ENCODE data around the gene FGF12.

The FGF12 gene

DNA sequence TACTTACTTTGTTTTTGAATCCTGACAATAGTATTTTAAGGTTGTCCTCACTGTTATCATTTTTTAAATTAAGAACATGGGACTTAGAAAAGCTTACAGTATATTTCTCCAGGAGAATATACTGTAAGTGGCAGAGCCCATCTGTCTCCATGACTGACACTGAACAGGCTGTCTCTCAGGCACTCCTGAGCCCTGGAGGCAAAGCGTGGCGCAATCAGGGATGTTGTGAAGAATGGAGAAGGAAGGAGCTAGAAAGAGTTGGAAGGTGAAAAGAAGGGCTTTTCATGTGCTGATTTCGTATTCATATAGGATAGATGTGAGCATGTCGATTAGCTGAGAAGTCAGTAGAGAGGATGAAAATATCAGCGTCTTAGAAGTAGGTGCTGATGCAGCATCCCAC, 41.5 kb downstream of the FGF12 start:
- DNase-seq (ENCODE audit: low spot score): no peak

DNA sequence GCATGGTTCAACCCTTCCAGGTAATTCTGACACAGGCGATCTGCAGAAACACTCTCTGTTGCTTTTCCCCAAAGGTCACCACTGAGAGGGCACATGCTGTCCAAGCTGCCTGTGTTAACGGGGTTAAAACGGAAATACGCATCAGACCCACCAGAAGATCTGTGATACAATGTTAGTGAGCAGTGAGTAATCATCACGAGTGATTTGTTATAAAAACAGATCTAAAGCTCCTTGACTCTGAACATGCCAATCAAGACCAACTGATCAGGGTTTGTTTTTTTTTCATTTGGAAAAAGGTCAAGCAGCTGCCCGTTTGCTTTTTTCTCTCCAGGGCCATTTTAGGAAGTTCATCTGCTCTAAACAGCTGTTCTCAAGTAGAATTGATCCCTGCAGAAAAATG, 43.2 kb downstream of the FGF12 start:
- DNase-seq (ENCODE audit: low spot score): no peak

DNA sequence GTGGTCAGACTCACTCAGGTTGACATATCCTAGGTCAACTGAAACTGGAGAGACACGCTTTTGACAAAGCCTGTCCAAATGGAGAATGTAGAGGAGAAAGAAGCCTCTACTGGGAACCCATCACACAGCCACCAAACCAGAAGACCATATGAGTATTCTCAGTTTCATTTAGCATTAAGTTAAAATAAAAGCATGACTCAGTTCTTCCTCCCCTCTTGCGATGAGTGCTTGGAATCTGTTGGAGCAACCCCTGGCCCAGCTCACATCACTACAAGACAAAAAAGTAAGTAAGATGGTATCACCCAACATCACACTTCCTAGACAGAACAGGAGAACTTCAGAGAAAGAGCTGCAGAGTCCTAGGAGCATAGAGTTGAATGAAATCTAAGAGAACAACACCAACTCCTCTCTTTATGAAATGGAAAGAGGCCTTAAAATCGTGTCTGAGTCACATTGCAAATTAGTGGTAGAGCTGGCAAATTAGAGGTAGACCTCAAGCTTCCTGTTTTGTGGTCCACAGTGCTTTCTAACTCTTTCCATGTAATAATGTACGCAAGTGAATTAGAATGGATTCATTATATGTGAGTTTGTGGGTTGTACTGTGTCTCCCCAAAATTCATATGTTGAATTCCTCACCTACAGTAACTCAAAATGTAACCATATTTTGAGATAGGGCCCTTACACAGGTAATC, 51.2 kb downstream of the FGF12 start:
- DNase-seq (ENCODE audit: low spot score): no peak

DNA sequence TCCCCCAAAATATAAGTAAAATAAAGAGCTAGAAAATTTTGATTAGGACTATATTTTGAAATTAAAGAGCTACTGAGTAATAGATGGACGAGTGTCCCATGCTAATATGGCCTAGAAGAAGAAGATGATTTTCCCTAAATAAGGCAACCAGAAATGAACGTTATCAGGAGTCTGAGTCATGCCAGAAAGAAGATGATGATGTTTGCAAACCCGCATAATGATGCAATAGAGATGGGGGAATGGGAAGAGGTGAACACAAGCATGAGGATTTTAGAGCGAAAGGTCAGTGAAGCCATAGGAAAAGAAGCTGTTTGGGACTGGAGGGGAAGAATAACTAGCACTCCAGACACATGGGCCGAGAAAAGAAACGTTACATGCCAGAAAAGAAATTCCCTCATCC, 71.7 kb downstream of the FGF12 start:
- DNase-seq (ENCODE audit: low spot score): no peak

DNA sequence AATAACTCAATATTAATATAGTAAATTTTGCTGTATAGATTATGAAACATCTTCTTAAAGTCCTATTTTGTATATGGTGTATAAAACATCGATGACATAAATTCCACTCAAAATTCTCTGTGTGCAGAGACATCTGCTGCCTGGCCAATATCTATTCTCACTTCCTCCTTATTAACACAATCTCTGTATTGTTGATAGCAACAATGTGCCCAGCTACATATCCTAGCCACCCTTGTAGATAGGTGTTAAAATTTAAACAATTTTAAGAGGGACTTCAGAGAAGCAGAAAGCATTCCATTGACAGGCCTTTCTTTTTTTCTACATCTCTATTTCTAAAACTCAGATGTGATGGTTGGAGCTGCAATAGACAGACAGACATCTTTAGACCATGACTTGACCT, 72.3 kb downstream of the FGF12 start:
- no peak for DNase-seq (ENCODE audit: low spot score)

DNA sequence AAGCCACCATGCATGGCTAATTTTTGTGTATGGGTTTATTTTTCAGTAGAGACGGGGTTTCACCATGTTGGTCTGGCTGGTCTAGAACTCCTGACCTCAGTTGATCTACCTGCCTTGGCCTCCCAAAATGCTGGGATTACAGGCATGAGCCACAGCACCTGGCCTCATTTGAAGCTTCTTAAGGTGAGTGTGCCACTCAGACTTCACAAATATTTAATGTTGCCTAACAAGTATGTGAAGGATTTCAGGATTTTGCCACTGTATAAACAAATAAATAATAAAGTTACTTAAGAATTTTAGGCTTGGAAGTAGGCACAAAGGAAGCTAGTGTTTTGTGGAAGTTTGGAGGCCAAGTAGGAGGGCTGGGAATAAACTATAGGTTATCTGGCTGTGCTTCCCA, 73.5 kb downstream of the FGF12 start:
- DNase-seq (ENCODE audit: low spot score): no peak

DNA sequence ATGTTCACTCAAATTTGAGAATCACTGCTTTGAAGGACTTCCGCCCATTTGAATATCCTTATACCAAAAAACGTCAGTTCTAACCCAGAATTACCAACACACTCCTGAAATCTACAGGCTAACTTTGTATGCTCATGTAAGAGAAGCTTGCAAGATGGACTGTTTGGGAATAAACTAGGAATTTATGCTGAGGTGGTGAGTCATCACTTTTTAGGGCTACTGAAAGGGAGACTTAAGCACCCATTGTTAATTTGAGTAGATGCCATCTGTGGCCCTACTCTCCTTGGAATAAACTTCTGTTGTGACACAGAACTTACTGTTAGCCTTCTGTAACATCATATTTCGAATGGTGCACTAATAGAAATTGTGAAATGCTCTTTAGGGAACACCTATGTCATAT, 74.6 kb downstream of the FGF12 start:
- no peak for DNase-seq (ENCODE audit: low spot score)

DNA sequence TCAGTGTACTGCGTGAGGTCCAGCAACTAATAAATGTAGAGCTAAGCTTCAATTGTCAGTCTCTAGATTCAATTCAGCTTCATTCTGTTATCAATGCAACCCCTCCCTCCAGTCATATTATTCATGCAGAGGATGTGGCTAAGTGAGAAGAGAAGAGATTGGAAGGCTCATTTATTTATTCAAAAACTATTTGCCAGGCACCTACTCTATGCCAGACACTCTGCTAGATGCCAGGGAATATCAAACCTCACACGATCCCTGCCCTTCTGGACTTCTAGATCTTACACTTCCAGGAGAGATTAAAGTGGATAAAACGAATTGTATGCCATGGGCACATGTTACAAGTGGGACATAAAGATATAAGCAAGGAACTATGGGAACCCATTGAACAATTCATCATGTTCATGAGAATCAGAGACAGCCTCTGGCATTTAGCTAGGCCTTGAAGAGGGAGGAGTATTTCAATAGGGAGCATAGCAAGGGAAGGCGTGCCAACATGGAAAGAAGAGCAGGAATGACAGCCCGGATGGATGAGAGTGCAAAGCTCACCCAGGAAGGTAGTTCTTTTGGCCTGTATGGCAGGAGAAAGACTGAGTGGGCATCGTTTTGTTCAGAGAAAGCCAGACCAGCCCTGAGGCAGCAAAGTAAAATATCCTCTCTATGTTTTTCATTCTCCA, 75.4 kb downstream of the FGF12 start:
- no peak for DNase-seq (ENCODE audit: low spot score)

DNA sequence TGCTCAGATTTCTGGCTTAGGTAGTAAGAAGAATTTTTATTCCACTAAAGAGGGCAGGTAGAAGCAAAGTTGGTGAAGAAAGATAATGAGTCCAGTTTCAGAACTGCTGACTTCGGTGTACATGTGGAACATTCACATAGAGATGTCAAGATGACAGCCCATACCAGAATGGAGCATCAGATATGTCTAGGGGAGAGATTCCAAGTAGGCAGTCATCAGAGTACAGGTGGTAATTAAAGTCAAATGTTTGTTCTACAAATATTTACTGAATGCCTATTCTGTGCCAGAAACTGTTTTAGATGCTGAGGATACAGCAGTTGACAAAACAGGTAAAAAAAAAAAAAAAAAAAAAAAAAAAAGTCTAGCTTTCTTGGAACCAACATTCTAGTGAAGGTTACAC, 81.9 kb downstream of the FGF12 start:
- DNase-seq (ENCODE audit: low spot score): no peak

DNA sequence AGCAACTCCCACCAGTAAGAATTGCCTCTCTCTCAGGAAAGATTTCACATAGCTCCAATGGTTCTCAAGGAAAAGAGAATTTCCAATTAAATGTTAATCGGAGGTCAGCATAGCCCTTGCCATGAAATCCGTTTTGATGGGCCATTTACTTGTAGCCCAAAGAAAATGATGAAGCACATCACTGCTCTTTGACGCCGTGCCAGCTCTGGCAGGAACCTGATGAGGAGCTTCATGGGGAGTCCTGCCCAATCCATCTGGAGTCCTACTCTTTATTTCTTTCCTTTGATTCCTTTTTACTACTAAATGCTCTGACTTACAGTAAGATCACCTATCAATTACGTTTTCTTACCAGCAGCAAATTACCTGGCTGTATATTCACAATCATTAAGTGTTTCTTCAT, 84.7 kb downstream of the FGF12 start:
- no peak for DNase-seq (ENCODE audit: low spot score)

DNA sequence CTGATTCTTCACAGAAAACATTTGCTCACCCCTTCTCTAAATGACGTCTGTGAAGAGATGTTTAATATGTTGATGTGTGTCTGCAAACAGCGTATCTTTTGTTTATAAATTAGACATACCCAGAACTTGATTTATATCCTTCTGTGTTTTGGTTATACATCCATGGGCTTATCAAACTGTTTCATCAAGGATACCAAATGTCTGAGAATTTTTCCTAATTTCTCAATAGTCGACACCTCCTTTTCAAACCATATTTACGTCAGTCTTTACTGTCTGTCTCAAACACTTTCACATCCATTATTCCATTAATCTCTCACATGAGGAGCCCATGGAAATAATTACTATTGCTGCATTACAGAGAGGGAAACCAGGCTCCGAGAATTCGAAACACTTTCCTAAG, 85.4 kb downstream of the FGF12 start:
- DNase-seq (ENCODE audit: low spot score): no peak

DNA sequence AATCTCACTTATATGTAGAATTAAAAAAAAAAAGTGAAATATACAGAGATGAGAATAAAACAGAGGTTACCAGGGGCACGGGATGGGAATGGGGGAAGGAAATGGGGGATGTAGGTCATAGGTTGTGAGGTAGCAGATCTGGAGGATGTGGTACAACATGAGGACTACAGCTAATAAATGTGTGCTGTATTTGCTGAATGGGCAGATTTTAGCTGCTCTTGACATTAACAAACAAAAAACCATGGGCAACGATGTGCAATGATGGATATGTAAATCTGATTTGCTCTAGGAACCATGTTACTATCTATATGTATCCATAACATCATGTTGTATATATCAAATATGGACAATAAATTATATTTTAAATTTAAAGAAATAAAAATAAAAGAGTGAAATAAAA, 87.4 kb downstream of the FGF12 start:
- DNase-seq (ENCODE audit: low spot score): no peak

DNA sequence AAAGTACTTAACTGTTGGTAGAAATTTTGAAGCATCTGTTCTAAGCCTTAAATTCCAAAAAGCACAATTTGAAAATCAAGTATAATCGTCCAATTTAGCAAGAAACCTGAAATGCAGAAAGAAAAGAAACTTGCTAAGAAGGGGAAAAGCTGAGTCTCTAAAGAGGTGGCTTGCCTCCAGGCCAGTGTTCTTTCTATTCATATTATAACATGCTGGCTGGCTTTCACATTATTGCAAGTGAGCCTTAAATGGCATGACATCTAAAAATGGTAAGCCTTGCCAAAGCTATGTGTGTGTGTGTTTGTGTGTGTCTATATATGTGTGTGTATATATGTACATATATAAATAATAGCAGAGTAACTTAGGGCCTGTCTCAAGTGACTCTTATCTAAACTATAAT, 89.5 kb downstream of the FGF12 start:
- DNase-seq (ENCODE audit: low spot score): no peak

DNA sequence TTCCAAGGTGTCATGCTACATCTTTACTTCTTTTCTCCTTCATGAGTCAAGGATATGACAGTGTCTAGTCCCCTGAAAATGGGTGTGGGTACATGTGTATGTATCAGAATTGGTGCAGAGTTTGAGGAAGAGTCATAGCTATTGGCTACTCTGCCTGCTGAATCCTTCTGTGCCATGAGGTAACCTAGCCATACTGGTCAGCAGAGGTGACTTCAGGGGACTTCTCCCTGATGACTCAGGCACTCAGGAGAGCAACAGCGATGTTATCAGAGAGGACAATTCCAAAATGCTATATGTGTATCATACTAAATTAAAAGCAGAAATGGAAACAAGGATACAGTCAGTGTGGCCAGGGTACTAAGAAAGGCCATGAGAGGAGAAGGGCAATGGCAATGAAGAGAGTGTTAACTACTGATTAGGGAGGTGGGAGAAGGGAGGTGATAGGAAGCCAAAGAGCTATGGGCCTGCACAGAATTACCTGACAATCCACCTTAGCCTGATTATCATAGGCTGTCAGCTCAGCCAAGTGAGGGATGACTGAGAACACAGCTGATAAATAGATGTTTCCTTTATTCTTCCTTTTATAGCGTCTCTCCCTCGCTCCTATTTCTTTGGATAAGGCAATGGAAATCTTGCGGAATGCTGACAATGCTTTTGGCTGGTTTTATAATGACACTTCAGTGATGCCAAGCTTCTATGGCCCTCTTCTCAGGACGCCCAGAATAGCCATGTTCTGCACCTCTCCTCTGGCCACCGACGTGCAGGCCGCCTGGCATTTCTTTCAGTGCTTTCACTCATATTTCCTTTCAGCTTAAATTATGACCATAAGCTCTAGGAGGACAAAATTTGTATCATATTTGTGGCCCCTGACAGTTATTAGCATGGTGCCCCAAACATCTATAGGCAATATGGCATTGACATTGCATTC, 90.6 kb downstream of the FGF12 start:
- no peak for DNase-seq (ENCODE audit: low spot score)

DNA sequence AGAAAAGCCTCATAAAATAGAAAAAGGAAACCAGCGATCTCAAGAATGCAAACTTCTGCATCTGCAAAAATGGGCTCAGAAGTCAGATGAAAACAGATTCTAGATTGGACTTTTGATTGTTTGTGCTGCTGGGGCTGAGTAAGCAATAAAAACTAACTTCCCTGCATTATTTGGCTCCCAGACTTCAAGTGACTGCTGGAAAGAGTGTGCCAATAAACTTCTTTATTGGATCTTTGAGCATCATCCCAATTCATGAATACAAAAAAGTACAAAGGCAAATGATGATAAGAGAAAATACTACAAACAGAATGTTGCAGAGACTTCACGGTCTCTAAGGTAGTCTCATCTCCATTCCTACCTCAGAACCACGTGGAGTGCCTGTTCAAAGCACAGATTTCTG, 97.9 kb downstream of the FGF12 start:
- no peak for DNase-seq (ENCODE audit: low spot score)

DNA sequence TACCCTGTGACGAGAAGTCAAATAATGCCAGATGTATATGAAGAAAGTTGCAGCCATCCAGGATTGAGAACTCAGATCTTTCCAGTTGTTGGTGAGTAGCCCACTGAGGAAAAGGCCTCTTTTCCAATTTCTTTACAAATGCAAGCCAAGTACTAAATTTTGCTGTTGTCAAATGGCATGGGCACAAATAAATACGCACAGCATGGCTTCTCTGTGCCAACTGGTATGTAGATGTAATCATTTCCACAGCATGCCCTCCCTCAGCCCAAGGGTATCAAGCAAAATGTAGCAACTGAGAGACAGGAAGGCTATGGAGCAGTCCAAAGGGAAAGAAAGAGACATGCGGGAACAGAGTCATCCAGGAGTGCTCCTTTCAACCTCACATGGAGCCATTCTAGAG, 105.4 kb downstream of the FGF12 start:
- no peak for DNase-seq (ENCODE audit: low spot score)

DNA sequence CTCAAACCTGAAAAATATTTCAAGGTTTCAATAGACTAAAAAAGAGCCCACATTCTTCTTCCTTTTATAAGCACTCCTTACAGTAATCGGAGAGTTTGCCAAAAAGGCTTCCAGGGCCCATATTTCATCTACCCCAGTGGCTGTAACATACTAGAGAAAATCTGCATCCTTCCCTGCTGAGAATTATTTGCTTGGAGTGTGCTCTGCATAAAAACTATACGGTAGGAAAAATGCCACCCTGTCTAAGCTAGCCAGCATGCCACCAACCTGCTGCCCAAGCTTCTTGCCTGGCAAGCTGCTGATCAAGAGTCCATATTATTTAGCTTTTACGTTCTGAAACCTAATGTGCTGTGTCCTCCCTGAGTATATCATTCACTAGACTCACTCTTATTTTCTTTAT, 107.1 kb downstream of the FGF12 start:
- no peak for DNase-seq (ENCODE audit: low spot score)

DNA sequence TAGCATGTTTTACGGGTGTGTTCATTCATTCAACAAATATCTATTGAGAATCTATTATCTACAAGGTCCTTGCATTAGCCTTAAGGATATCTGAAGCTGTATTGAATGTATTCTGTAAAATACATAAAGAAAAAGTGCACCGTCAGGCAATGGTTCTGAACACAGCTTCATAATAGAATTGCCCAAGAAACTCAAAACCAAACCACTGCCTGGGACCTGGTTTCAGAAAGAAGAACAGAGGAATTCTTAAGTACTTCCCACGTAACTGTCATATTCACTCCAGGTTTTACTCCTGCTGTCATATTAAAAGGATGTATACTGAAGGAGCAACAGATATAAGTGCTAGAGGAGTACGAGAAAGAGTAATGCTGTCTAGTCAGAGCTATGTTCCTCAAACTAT, 115.9 kb downstream of the FGF12 start:
- DNase-seq (ENCODE audit: low spot score): no peak

DNA sequence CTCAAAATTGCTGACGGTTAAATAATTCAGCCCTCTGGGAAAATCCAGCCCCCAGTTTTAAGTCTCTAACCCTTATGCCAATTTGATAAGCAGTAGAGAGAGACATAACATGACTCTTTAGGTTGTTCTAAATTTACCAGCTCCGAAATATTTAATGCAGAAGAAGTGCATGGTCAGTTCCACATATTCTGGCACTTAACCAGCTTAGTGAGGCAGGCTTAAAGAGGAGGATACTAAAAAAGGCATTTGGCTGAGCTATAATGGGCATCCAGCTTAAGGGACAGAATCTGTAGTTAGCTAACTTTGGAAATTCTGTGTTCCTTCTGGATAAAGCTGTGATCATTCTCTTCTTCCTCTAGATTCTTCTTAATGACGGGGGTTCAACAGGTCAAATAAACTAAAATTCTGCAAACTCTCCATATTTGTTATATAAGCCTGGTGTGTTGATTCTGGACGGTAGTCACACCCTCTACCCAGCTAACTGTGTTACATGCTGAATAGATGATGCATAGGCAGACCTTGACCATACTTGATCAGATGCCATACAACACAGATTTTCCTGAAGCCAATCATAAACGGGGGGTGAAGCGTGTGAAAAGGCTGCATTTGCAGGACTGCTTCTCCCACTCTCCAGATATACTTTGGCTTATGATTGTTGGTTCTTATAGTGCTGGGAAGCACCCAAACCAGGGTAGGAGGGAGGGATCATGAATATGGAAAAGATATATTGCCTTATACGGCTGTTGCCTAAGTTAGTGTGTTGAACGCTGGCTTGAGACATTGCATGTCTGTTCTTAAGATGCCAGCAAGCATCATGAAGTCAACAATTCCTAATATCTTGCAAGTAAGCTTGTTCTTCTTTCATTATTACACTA, 118.4 kb downstream of the FGF12 start:
- DNase-seq (ENCODE audit: low spot score): no peak

DNA sequence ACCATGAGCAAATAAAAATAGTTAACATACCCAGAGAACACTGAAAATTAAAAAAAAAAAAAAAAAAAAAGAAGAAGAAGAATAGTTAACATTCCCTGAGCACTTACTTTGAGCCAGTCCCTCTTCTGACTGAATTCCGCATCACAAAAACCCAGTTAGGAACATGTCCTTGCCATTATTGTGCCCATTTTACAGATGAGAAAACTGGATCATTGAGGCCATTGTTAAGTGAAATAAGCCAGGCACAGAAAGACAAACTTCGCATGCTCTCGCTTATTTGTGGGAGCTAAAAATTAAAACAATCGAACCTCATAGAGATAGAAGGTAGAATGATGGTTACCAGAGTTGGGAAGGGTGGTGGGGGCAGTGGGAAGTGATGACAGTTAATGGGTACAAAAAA, 119.5 kb downstream of the FGF12 start:
- DNase-seq (ENCODE audit: low spot score): no peak

DNA sequence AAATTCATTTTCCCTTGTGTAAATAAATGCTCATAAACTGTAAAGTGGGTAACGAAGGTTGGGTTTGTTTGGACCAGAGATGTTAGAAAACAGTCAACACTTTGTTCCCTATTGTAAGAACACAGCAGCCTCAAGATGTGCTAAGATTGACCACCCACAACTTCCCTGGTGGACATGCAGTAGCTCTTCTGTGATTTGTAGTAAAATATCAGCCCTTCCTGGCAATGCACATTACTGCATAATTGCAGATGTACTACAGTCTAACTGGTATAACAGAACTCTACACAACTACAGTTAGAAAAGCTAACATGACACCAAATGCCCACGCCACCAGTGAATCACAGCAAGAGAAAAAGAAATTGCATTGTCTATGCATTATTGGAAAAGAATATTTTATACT, 129.4 kb downstream of the FGF12 start:
- no peak for DNase-seq (ENCODE audit: low spot score)

DNA sequence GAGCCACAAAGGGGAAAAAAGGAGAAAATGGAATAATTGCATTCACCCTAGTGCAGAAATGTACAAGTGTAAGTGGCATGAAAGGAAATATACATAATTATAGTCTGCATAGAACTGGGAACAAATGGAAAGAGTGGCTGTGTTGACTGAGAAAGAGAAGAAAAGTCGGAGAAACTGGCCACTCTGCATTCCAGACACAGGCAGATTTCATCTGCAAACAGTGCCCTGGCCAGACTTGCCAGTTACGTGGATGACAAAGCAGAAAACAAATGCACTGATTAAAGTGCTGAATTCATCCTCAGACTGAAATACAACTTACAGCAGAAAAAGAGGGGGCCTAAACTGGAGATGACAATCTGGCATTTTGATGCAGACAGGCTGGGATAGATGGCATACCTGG, 129.8 kb downstream of the FGF12 start:
- DNase-seq (ENCODE audit: low spot score): no peak
